ENCODE measurements around the gene NEUROD2. TPM values are rescaled to one million over a fixed set of nuclear protein-coding genes. Genes with fewer than 3 reads are reported as not detected.

NEUROD2 gene
- total and polyA plus RNA-seq, 2 of the 8 experiments (the other 6 are each of a cell fraction or from before 2014, with no cell fraction given), result not detected

DNA sequence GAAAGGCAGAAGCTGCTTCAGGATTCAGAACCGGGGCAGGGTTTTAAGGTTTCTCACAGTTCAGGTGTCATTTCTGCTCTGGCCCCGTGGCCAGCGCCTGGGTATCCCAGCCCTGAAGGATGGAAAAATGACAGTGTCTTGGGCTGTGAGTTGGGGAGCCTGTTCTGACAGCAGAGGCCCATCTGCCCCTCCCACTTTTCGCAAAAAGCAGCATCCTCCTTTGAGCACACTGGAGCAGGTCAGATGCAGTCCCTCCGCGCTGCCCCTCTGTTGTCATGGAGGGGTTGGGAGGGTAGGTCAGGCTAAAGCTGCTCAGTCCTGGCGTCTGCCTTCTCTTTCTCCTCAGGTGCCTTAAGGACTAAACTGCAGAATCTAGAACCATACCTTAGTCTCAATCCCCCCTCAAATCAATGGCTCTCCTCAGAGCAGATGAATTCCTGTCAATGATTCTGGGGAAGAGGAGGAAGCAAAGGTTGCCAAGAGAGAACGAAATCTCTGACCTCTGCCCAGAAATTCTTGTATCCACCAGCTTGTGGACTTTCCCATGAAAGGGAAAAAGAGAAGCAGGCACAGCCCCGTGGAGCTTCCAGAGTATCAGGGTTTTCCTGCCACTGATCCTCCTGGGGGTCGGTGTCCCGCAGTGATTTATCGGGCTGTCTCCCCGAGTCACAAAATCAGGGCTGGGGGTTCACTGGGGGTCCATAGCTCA is 7.3 kb downstream of the NEUROD2 start:
- H3K27ac ChIP-seq (ENCODE audit: low read depth, low read length), result no peak overlapping the region
- H2AK5ac ChIP-seq (ENCODE audit: low read depth, low read length), result no peak overlapping the region
- no peak overlapping the region for H3K56ac ChIP-seq (replicated peaks; ENCODE audit: insufficient read length, low read depth, low read length)
- no peak overlapping the region for H4K91ac ChIP-seq (replicated peaks; ENCODE audit: insufficient read length, low read length)
- peak in 1 of 2 experiments; percentile 56 for DNase-seq (ENCODE audit: low read depth in 1 of 2, low spot score in 2 of 2)
- H3K4ac ChIP-seq (replicated peaks; ENCODE audit: insufficient read length, low read depth, low read length), result no peak overlapping the region
- H2BK120ac ChIP-seq (replicated peaks; ENCODE audit: low read depth, low read length), result no peak overlapping the region
- ChIA-PET POLR2A (ENCODE audit: partially characterized antibody) (interaction anchor here (1.2 to 1.7 kb wide), 7 partner anchors 17 to 129 kb away, joined by 3 to 5 read pairs (median 4); partner anchors contain the start of gene PPP1R1B), CTCF (ENCODE audit: partially characterized antibody) (interaction anchor here (0.8 to 10.7 kb wide), 9 partner anchors 11 to 65 kb away, joined by 3 to 140 read pairs (median 6); partner anchors contain the start of genes PPP1R1B and TCAP)
- H2BK20ac ChIP-seq (ENCODE audit: low read length), result no peak overlapping the region
- peaks cover 4% of the 10 kb centered on the region; the same call in 1 of the 2 replicates for H3K23me2 ChIP-seq (ENCODE audit: low read depth, low read length)
- H2BK12ac ChIP-seq (ENCODE audit: low read depth, low read length), result peak overlapping the region; percentile 42; the same call in 1 of the 2 replicates
- FAIRE-seq, result no peak
- H3K18ac ChIP-seq (ENCODE audit: extremely low read depth, low read length), result no peak overlapping the region; the same call in 1 of the 2 replicates
- peaks cover 5 to 53% (median 31%) of the 10 kb centered on the region in 4 experiments for H3K4me1 ChIP-seq (replicated peaks in 1 of 4; ENCODE audit: control insufficient read depth in 3 of 4, insufficient read depth in 4 of 4, low read length in 3 of 4)
- 7% methylated on average over 13 of the region's 13 CpGs; no CpG with 5 or more reads in 1 of the 2 experiments for WGBS, 2 experiments (ENCODE audit: extremely low coverage in 1 of 2, insufficient coverage in 1 of 2, insufficient read length in 1 of 2, insufficient replicate concordance in 2 of 2, low coverage in 1 of 2, low lambda C conversion rate in 2 of 2, missing lambda C conversion rate in 1 of 2)
- TF ChIP-seq SIRT6 (IDR thresholded peaks at IDR 0.05; ENCODE audit: low read length), result no peak
- TF ChIP-seq TCF12 (IDR thresholded peaks at IDR 0.05; ENCODE audit: low read depth, low read length), result no peak
- peak; percentile 61 for TF ChIP-seq RNF2 (IDR thresholded peaks at IDR 0.05; ENCODE audit: borderline replicate concordance, low read depth, low read length, missing control alignments, poor library complexity, severe bottlenecking)
- TF ChIP-seq JUN (IDR thresholded peaks at IDR 0.05; ENCODE audit: low read depth, low read length), result no peak
- peak; percentile 84; the same call in 1 of the 2 replicates for TF ChIP-seq CBX8 (IDR thresholded peaks at IDR 0.05; ENCODE audit: borderline replicate concordance, low read depth, low read length)
- TF ChIP-seq POLR2A (IDR thresholded peaks at IDR 0.05; ENCODE audit: control extremely low read depth in 1 of 2, low read depth in 2 of 2, low read length in 2 of 2), result no peak
- no peak for TF ChIP-seq HDAC2 (IDR thresholded peaks at IDR 0.05; ENCODE audit: borderline replicate concordance in 1 of 2, low read depth in 2 of 2, low read length in 2 of 2)
- H3K79me2 ChIP-seq (ENCODE audit: control insufficient read depth in 1 of 2, insufficient read depth in 2 of 2, low read length in 2 of 2), result no peaks in the 10 kb centered on the region
- no peak overlapping the region for H2AFZ ChIP-seq (ENCODE audit: low read length)
- H2BK5ac ChIP-seq (ENCODE audit: low read depth, low read length), result no peak overlapping the region
- H4K5ac ChIP-seq (ENCODE audit: insufficient read length, low read depth, low read length), result no peak overlapping the region
- H2BK15ac ChIP-seq (ENCODE audit: low read length), result no peak overlapping the region
- peak overlapping the region in 1 of 4 experiments; percentile 38; a peak in 1 of 8 replicates for H3K4me3 ChIP-seq (ENCODE audit: extremely low read depth in 1 of 4, insufficient read depth in 2 of 4, low read depth in 3 of 4, low read length in 4 of 4)
- H3K14ac ChIP-seq (ENCODE audit: insufficient read length), result no peak overlapping the region
- peak overlapping the region; percentile 61 to 68 for H3K4me2 ChIP-seq (ENCODE audit: insufficient read depth in 1 of 2, low read depth in 2 of 2, low read length in 2 of 2)
- no peak overlapping the region for H4K8ac ChIP-seq (ENCODE audit: extremely low read depth, insufficient read depth, low read length)
- H3K9ac ChIP-seq (replicated peaks in 1 of 4; ENCODE audit: extremely low read depth in 1 of 4, low read depth in 3 of 4, low read length in 3 of 4), result no peak overlapping the region
- peaks cover 0 to 2% (median 0%) of the 10 kb centered on the region in 4 experiments; a peak in 1 of 8 replicates for H3K36me3 ChIP-seq (ENCODE audit: control insufficient read depth in 2 of 4, insufficient read depth in 4 of 4, low read length in 3 of 4)
- peaks cover 86 to 100% (median 98%) of the 10 kb centered on the region in 4 experiments for H3K27me3 ChIP-seq (replicated peaks in 1 of 4; ENCODE audit: control insufficient read depth in 3 of 4, extremely low read depth in 1 of 4, insufficient read depth in 3 of 4, low read length in 3 of 4)
- H3K79me1 ChIP-seq (ENCODE audit: low read depth, low read length), result no peaks in the 10 kb centered on the region
- no peak overlapping the region for H3K23ac ChIP-seq (ENCODE audit: insufficient read length)
- peaks cover 6 to 21% of the 10 kb centered on the region in 2 experiments for H4K20me1 ChIP-seq (replicated peaks in 1 of 2; ENCODE audit: control insufficient read depth in 1 of 2, insufficient read depth in 2 of 2, low read length in 2 of 2)
- no peaks in the 10 kb centered on the region for H3K9me3 ChIP-seq (ENCODE audit: insufficient read depth in 2 of 2, low read depth in 1 of 2, low read length in 1 of 2)
